ENCODE measurements around the gene MRPL36.

GRCh38 chr5:1771149-1772065, 28.2 kb downstream of the MRPL36 start:
- TF ChIP-seq CTCF (IDR thresholded peaks at IDR 0.05; ENCODE audit: low read depth, low read length, missing input control) (no peak), ZBTB33 (IDR thresholded peaks at IDR 0.05) (no peak), REST (IDR thresholded peaks at IDR 0.05) (no peak), MAX (IDR thresholded peaks at IDR 0.05) (no peak), TAF1 (conservative IDR thresholded peaks at IDR 0.05) (no peak), YY1 (IDR thresholded peaks at IDR 0.05) (no peak), RXRA (IDR thresholded peaks at IDR 0.05) (no peak), SP1 (IDR thresholded peaks at IDR 0.05) (no peak), JUND (IDR thresholded peaks at IDR 0.05) (no peak), ATF3 (IDR thresholded peaks at IDR 0.05) (no peak), GABPA (IDR thresholded peaks at IDR 0.05 in 1 of 2, conservative IDR thresholded peaks at IDR 0.05 in 1 of 2) (no peak), HNF4G (IDR thresholded peaks at IDR 0.05) (no peak)
